ENCODE measurements around the gene SH3RF3. TPM values are rescaled to one million over a fixed set of nuclear protein-coding genes. Genes with fewer than 3 reads are reported as not detected.

SH3RF3 gene
- total RNA-seq, 1 experiment from 2014 or later, result 21.7 TPM

GRCh38 chr2:109226128-109226527 lies 97.1 kb downstream of the SH3RF3 start:
- peaks cover 22% of the 10 kb centered on the region for H3K4me1 Mint-ChIP-seq (ENCODE audit: insufficient read depth, unreplicated experiment)
- no peaks in the 10 kb centered on the region for H3K9me3 Mint-ChIP-seq (ENCODE audit: unreplicated experiment)
- TF ChIP-seq CTCF (IDR thresholded peaks at IDR 0.05; ENCODE audit: unreplicated experiment), result no peak
- no peaks in the 10 kb centered on the region for H3K27me3 Mint-ChIP-seq (ENCODE audit: insufficient read depth, unreplicated experiment)
- H3K27ac Mint-ChIP-seq (ENCODE audit: low read depth, unreplicated experiment), result no peak overlapping the region
- H3K36me3 Mint-ChIP-seq (ENCODE audit: insufficient read depth, unreplicated experiment), result no peaks in the 10 kb centered on the region
- H3K4me3 Mint-ChIP-seq (ENCODE audit: unreplicated experiment), result no peak overlapping the region
- no TSS peak for BruUV-seq (replicated peaks)
- intact Hi-C loops (cut with micrococcal nuclease), result no loop called here
- CTCF ChIA-PET, result interaction anchor here (0.7 kb wide), 1 partner anchor 99 kb away, joined by 3 read pairs; no protein-coding TSS in a partner anchor
- DNase-seq (ENCODE audit: unreplicated experiment), result no peak
- POLR2A ChIA-PET, result no interaction called here

- H3K27ac Mint-ChIP-seq (ENCODE audit: low read depth, unreplicated experiment), result no peak overlapping the region
- peaks cover 23% of the 10 kb centered on the region for H3K4me1 Mint-ChIP-seq (ENCODE audit: insufficient read depth, unreplicated experiment)
- TF ChIP-seq CTCF (IDR thresholded peaks at IDR 0.05; ENCODE audit: unreplicated experiment), result no peak
- no peak overlapping the region for H3K4me3 Mint-ChIP-seq (ENCODE audit: unreplicated experiment)
- H3K9me3 Mint-ChIP-seq (ENCODE audit: unreplicated experiment), result no peaks in the 10 kb centered on the region
- intact Hi-C loops (cut with micrococcal nuclease), result no loop called here
- ChIA-PET CTCF (no interaction called here), POLR2A (no interaction called here)
- no peaks in the 10 kb centered on the region for H3K36me3 Mint-ChIP-seq (ENCODE audit: insufficient read depth, unreplicated experiment)
- H3K27me3 Mint-ChIP-seq (ENCODE audit: insufficient read depth, unreplicated experiment), result no peaks in the 10 kb centered on the region
- DNase-seq (ENCODE audit: unreplicated experiment), result no peak
- no TSS peak for BruUV-seq (replicated peaks)
Observed at GRCh38 chr2:109226622-109227021, 97.6 kb downstream of the SH3RF3 start.

GRCh38 chr2:109229094-109229675 lies 100.2 kb downstream of the SH3RF3 start:
- ChIA-PET POLR2A (interaction anchor here (1.0 to 1.4 kb wide), 4 partner anchors 9 to 18 kb away, joined by 3 to 6 read pairs (median 3); no protein-coding TSS in a partner anchor), CTCF (interaction anchor here (0.5 kb wide), 1 partner anchor 211 kb away, joined by 3 read pairs; no protein-coding TSS in a partner anchor)
- Mint-ChIP-seq H3K36me3 (ENCODE audit: insufficient read depth, unreplicated experiment) (no peaks in the 10 kb centered on the region), H3K4me1 (ENCODE audit: insufficient read depth, unreplicated experiment) (peaks cover 23% of the 10 kb centered on the region), H3K27ac (ENCODE audit: low read depth, unreplicated experiment) (no peak overlapping the region), H3K27me3 (ENCODE audit: insufficient read depth, unreplicated experiment) (no peaks in the 10 kb centered on the region), H3K4me3 (ENCODE audit: unreplicated experiment) (no peak overlapping the region), H3K9me3 (ENCODE audit: unreplicated experiment) (no peaks in the 10 kb centered on the region)
- TF ChIP-seq CTCF (IDR thresholded peaks at IDR 0.05; ENCODE audit: unreplicated experiment), result no peak
- intact Hi-C loops (cut with micrococcal nuclease), result no loop called here
- no TSS peak for BruUV-seq (replicated peaks)
- DNase-seq (ENCODE audit: unreplicated experiment), result no peak

- H3K27me3 Mint-ChIP-seq (ENCODE audit: insufficient read depth, unreplicated experiment), result no peaks in the 10 kb centered on the region
- TF ChIP-seq CTCF (IDR thresholded peaks at IDR 0.05; ENCODE audit: unreplicated experiment), result no peak
- peaks cover 23% of the 10 kb centered on the region for H3K4me1 Mint-ChIP-seq (ENCODE audit: insufficient read depth, unreplicated experiment)
- H3K4me3 Mint-ChIP-seq (ENCODE audit: unreplicated experiment), result no peak overlapping the region
- intact Hi-C loops (cut with micrococcal nuclease), result no loop called here
- no peaks in the 10 kb centered on the region for H3K36me3 Mint-ChIP-seq (ENCODE audit: insufficient read depth, unreplicated experiment)
- POLR2A ChIA-PET, result interaction anchor here (0.7 kb wide), 1 partner anchor 21 kb away, joined by 3 read pairs; no protein-coding TSS in a partner anchor
- H3K27ac Mint-ChIP-seq (ENCODE audit: low read depth, unreplicated experiment), result peak overlapping the region; percentile 10
- no peak for DNase-seq (ENCODE audit: unreplicated experiment)
- H3K9me3 Mint-ChIP-seq (ENCODE audit: unreplicated experiment), result no peaks in the 10 kb centered on the region
- no TSS peak for BruUV-seq (replicated peaks)
- CTCF ChIA-PET, result interaction anchor here (0.7 kb wide), 1 partner anchor 279 kb away, joined by 3 read pairs; no protein-coding TSS in a partner anchor
Observed at GRCh38 chr2:109230941-109231420, 102.0 kb downstream of the SH3RF3 start.
